ENCODE results near the gene METAP2.

METAP2 gene

GRCh38 chr12:95513599-95513998 lies 39.6 kb downstream of the METAP2 start:
- DNase-seq (ENCODE audit: low read depth in 2 of 2) = no peak

DNA sequence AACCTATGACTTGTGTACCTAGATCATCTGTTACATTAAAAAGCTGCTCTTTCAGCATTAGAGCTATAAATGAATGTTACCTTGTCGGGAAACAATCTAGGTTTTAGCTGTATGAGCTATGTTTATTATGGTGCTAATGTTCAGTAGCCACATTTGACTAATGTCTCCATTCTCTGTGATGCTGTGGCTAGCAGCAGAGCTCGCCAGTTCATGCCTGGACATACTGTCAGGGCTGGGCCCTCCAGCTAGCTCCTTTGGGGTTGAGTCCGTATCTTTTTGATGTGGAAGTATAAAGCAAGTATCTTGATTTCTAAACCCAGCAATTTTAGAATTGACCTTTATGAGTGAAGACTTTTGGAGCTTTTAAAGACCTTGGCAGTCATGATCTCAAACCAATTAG lies 41.2 kb downstream of the METAP2 start:
- DNase-seq (ENCODE audit: low read depth in 2 of 2) = no peak

DNA sequence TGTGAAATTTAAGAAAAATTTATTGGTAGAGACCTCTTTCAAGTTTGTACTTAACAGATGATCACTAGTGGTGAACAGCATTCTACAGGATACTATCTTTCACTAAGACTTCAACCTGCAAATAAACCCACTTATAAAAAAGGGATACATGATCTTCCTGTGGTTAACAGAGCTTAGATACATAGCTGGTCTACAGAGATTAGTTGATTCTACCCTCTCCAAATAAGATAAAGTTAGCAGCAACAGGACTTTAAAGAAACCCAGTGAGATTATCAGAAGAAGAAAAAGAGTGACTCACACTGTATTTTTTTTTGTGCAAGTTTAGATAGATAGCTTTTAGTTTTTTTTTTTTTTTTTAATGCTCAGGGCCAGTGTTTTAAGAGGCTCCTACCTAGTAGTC lies 42.8 kb downstream of the METAP2 start:
- DNase-seq (ENCODE audit: low read depth in 2 of 2) = no peak

DNA sequence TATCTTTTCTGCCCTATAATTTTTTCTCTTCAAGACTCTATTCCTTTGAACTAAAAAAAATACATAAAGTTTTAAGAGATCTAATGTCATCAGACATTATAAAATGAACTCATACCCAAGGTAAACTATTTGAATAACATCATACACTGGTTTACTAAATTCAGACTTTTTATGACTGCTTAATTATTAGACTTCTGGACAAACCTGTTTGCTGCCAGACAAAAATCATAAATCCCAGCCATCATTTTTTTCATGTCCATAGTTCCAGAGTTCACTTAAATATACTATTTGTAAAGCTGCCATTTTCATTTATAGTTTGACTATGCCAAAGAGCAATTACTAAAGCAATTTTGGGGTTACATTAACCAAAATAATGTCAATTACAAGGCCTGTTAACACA lies 43.3 kb downstream of the METAP2 start:
- DNase-seq (ENCODE audit: low read depth in 2 of 2) = no peak

DNA sequence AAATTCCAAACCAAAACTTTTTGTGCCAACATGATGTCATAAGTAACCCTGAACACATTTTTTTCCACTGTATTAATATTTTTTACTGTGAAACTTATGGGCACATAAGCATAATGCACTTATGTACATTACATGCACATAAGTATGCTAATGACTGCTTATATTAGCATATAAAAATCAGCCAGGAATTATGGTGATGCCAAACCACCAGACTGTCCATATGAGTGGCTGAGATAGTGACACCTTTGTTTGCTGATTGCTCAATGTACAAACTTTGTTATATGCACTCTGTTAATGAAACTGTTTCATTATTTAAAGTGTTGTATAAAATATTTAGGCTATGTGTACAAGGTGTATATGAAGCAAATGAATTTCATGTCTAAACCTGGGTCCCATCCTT lies 45.0 kb downstream of the METAP2 start:
- no peak for DNase-seq (ENCODE audit: low read depth in 2 of 2)

- no peak for DNase-seq (ENCODE audit: low read depth in 2 of 2)
These were observed 46.9 kb downstream of the METAP2 start for GRCh38 chr12:95520816-95521215.

DNA sequence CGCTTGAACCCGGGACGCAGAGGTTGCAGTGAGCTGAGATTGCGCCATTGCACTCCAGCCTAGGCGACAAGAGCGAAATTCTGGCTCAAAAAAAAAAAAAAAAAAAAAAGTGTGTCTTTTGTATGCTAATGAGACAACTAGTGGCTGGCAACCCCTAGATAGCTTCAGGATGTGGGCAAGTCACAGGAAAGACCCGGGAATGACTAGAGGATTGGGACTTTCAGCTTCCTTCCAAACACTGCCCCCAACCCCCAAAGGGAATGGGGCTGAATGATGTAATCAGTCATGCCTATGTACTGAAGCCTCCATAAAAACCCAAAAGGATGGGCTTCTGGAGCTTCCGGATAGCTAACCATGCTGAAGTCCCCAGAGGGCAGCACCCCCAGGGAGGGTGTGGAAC lies 48.7 kb downstream of the METAP2 start:
- DNase-seq (ENCODE audit: low read depth in 2 of 2) = no peak

DNA sequence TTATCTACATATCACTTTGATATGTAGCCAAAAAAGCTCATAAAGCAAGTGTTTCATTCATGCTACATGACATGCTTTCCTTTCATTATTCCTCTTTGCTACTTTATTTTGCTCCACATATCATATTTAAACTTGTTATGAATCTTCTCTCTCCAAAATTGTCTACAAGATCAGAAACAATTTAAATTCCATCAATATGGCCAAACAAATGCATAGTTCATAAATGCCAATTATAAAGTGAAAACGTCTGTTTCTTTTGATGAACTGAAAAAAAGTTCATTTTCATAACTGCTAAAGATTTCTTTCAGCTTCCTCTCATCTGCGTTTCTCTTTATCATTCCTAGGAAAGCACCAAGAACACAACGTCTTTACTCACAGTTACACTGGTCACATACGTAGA lies 54.5 kb downstream of the METAP2 start:
- no peak for DNase-seq (ENCODE audit: low read depth in 2 of 2)

DNA sequence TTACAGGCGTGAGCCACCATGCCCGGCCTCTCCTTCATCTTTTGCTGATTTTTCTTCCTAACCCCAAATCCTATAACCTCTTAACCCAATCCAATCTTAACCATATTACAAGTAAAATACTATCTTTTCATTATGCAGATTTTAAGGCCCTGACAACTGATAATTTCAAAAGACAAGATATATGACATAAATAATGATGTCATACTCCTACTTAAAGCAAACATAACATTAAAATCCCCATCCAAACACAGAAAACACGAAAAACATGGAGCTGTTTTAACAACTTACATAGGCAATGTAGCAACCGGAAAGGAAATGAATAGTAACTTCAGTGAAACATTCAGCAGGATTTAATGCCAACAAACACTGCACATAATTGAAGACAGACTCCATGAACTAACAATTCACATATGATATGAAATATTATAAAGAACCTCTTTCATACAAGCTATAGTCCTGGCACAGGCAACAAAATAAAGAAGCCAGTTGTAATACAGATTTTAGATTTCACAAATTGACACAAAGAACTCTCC lies 55.8 kb downstream of the METAP2 start:
- DNase-seq (ENCODE audit: low read depth in 2 of 2) = no peak

- no peak for DNase-seq (ENCODE audit: low read depth in 2 of 2)
These were observed 58.9 kb downstream of the METAP2 start for GRCh38 chr12:95532851-95533250.

GRCh38 chr12:95533985-95534384 lies 60.0 kb downstream of the METAP2 start:
- DNase-seq (ENCODE audit: low read depth in 2 of 2) = no peak

GRCh38 chr12:95538006-95538405 lies 64.1 kb downstream of the METAP2 start:
- DNase-seq (ENCODE audit: low read depth in 2 of 2) = no peak

- DNase-seq (ENCODE audit: low read depth in 2 of 2) = no peak
These were observed 64.7 kb downstream of the METAP2 start for GRCh38 chr12:95538656-95539055.

GRCh38 chr12:95541436-95541835 lies 67.5 kb downstream of the METAP2 start:
- no peak for DNase-seq (ENCODE audit: low read depth in 2 of 2)

GRCh38 chr12:95543305-95543704 lies 69.4 kb downstream of the METAP2 start:
- no peak for DNase-seq (ENCODE audit: low read depth in 2 of 2)

DNA sequence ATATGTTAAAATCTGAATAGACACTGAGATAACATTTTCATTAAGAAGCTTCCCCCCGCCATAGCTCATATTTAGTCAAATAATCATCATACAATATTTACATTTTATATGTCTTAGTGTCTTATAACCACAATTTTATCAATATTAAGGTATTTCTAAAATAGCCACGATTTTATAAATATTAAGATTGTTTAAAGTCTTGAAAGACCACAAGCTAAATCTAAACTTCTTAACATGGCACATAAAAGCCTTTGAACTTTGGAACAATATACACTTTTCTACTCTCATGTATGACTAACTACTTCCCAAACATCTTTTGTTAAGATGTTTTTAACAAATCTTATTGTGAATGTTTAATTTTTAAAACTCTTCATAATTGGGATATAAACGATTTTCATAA lies 70.8 kb downstream of the METAP2 start:
- no peak for DNase-seq (ENCODE audit: low read depth in 2 of 2)

DNA sequence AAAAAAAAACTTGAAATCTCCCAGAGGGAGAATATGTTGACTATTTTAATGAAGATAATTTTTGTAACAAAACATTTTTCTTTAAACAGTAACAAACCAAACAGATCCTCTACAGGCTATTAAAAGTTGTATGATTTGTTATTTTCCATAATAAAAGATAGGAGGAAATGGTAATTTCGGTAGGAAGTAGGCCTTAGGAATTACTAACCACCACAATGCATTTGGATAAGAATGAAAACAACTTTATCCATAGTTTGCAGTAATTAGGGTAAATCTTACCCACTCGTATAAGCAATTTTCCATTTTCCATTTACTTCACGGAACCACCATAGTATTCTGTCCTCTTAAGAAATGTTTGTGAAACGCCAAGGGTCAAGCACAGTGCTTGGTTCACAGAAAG lies 71.4 kb downstream of the METAP2 start:
- no peak for DNase-seq (ENCODE audit: low read depth in 2 of 2)

GRCh38 chr12:95545731-95546490 lies 72.0 kb downstream of the METAP2 start:
- DNase-seq (ENCODE audit: low read depth in 2 of 2) = no peak

DNA sequence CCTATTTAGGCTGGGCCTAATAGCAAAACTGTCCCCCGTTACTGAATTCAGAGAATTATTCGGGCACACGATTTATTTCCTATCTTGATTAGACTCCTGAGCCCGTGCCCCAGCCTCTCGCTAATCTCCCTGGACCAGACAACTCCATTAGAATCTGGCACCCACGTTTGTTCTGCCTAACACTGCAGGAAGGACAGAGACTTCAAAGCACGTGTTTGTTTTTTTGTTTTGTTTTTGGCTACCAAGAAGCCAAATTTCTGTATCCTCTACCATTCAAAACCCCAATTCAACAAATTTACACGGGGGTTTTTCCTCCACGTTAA lies 72.5 kb downstream of the METAP2 start:
- DNase-seq (ENCODE audit: low read depth in 2 of 2) = no peak

DNA sequence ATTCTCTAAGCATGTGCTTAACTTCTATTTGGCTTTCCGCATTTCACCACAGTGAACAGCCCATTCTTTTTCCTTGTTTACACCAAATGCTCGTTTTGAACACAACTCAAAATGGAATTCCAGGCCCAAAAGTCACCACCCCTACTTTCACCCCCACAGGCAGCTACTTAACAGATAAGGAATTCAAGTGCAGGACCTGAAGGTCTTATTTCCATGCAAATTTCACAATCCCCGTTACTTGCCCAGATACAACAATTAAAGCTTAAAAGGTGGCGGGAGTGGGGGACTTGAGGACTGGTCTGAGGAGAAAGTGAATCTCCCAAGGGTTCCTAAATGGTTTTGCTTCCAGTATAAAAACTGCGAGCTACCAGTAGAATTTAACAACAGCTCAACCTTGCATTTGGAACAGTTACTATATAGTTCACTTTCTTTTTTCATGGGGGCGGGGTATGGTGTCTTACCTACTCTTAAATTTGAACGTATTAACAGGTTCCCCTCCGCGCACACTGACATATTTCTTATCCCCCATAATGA lies 73.6 kb downstream of the METAP2 start:
- DNase-seq (ENCODE audit: low read depth in 2 of 2) = no peak

DNA sequence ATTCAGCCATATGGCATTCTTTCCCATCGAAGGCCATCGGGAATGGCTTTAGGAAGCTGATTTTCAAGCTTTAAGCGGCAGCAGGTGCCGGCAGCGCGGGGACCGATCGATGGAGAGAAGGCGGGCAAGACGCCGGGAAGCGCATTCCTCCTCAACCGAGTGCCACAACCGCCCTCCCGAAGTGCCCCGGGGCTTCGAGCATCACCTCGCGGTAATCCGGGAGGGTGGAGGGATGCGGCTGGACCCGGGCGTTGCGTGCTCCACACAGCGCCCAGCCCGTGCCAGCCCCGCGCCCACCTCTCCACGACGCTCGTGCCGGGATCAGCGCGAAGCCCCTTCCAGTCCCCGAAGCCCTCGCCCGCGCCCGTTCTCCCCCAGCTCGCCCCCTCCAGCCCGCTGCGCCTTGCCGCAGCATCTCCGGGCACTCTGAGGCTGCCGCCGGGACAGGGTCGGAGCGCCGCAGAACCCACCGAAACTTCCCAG lies 74.1 kb downstream of the METAP2 start:
- DNase-seq (ENCODE audit: low read depth in 2 of 2) = peak; percentile 13 to 20

DNA sequence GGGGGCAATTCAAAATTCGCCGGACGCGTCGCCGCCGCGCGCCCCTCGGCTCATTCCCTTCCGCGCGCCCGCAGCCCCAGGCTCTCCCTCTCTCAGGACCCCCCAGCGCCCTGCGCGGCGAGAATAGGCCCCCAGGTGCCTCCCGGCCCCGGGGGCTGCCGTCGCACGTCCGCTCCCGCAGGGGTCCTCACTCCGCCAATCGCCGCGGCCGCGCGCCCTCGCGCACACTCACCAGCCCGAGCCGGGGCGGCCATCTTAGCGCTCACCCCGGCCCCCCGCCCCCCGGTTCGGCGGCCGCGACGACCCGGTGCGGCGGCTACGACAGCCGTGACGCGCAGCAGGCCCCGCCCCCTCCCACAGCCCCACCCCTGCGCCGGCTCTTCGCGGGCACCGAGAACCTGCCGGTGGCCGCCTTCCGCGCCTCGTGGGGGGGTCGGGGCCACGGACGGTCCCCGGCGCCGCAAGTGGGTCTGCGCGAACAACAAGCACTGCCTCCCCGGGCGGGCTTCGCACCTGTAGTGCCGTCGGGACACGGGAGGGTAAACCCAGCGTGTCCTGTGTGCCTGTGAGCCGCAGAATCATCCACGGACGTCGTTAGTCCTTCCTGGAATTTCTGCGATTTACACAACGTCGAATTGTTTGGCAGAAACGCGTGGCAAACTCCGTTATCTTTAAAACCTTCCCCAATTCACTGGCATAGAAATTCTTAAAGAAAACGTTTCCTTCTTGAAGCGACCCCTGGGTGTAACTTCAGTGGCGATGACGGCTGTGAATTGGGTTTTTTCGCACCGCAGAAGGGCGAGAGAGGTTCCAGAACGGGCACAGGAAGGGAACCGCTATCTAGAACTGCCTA lies 74.8 kb downstream of the METAP2 start:
- peak; percentile 42 to 45 for DNase-seq (ENCODE audit: low read depth in 2 of 2)
